Bronchial epithelial cell (primary cell): ENCODE measurements around the gene ENTPD8. TPM values are rescaled to one million over a fixed set of nuclear protein-coding genes. Genes with fewer than 3 reads are reported as not detected.

ENCODE experiments used
- DNase-seq: peaks from one replicate; pipeline ENCODE4 v3.0.0-alpha.2; 2010; ENCODE audit warnings: low read depth
- FAIRE-seq: peaks from 2 replicates; lab custom pipeline; 2011; peaks lifted over from hg19 to GRCh38; lab: Jason Lieb, UNC
- H3K27me3 ChIP-seq: 2 replicates; pipeline ENCODE4 v1.5.1; 2011; ENCODE audit warnings: low read length; ENCODE audit not compliant: control insufficient read depth, insufficient read depth
- H3K36me3 ChIP-seq: 2 replicates; pipeline ENCODE4 v1.5.1; 2011; ENCODE audit warnings: low read length; ENCODE audit not compliant: control insufficient read depth, insufficient read depth
- H3K4me3 ChIP-seq: 2 replicates; pipeline ENCODE4 v1.5.1; 2011; ENCODE audit warnings: mild to moderate bottlenecking, low read depth, low read length, control low read depth
- total RNA-seq: library from RNA; depleted of rRNA; stranded (reverse); fragments of >200 nt; gene quantifications from 2 replicates; pipeline ENCODE4 v1.2.1, GENCODE V29; 2014
- TF ChIP-seq, protein P1 (sequence below): IDR thresholded peaks from 2 replicates; pipeline ENCODE4 v1.5.1; 2011; ENCODE audit warnings: mild to moderate bottlenecking, moderate library complexity, low read length, control low read depth, inconsistent platforms; ENCODE audit not compliant: insufficient read depth, severe bottlenecking

ENTPD8 gene
- total RNA-seq, 1 donor from 2014 or later: not detected

DNA sequence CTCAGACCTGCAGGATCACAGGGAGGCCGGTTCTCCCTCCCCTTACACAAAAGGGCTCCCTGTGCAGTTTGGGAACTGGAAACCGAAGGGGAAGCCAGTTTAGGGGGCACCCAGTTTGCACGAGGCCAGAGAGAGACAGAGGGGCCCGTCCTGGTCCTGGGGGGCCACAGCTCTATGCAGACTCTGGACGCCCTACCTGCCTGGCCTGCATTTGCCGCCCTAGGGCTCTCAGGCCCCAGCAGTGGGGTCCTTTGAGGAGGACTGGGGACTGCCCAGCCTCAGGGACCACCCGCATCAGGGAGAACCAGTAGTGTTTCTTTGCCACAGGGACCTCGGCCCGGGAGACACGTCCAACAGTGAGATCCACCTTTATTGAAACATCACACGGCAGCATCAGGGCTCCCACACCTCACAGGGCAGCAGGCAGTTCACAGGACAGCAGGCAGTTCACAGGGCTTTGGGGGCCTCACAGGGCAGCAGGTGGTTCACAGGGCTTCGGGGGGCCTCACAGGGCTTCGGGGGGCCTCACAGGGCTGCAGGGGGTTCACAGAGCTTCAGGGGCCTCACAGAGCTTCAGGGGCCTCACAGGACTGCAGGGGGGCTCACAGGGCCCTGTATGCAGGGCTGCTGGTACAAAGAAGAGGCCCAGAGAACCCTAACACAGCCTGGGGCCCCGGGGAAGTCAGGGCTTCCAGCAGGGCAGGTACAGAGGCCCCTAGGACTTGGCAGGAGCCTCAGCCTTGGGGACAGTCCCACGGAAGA, 18.6 kb upstream of the ENTPD8 start:
- Histone ChIP-seq H3K4me3 (peak overlapping the region; percentile 13), H3K27me3 (no peaks in the 10 kb centered on the region), H3K36me3 (peaks cover 18% of the 10 kb centered on the region)
- DNase-seq (no peak), FAIRE-seq (no peak)
- TF ChIP-seq, protein P1, sequence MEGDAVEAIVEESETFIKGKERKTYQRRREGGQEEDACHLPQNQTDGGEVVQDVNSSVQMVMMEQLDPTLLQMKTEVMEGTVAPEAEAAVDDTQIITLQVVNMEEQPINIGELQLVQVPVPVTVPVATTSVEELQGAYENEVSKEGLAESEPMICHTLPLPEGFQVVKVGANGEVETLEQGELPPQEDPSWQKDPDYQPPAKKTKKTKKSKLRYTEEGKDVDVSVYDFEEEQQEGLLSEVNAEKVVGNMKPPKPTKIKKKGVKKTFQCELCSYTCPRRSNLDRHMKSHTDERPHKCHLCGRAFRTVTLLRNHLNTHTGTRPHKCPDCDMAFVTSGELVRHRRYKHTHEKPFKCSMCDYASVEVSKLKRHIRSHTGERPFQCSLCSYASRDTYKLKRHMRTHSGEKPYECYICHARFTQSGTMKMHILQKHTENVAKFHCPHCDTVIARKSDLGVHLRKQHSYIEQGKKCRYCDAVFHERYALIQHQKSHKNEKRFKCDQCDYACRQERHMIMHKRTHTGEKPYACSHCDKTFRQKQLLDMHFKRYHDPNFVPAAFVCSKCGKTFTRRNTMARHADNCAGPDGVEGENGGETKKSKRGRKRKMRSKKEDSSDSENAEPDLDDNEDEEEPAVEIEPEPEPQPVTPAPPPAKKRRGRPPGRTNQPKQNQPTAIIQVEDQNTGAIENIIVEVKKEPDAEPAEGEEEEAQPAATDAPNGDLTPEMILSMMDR: no peak

DNA sequence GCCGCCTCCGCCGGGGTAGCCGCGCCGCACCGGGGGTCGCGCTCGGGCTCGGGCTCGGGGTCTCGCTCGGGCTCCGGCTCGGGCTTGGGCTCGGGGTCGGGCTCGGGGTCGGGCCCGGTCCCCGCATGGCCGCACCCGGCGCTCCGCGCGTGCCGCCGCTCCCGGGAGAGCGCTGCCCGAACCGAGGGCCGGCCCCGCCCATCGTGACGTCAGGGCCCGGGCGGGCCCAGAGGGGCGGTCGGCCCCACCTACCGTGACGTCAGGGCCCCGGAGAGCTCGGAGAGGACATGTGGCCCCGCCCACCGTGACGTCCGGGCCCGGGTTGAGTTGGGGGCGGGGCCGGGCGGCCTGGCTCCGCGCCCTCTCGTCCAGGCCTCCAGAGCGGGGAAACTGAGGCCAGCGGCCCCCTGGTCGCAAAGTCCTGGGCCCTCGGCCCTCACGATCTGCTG, 18.0 kb upstream of the ENTPD8 start, which contains the start of gene NSMF:
NSMF (minus strand) TSS at position 183 of the 449 bp plus-strand sequence. CDS start 232 bp downstream, outside the sequence.
- TF ChIP-seq, protein P1: no peak
- DNase-seq (peak; percentile 64), FAIRE-seq (no peak)
- H3K27me3 ChIP-seq: no peaks in the 10 kb centered on the region
- H3K36me3 ChIP-seq: peaks cover 18% of the 10 kb centered on the region
- peak within 1 kb of the TSS; percentile 88 for H3K4me3 ChIP-seq

DNA sequence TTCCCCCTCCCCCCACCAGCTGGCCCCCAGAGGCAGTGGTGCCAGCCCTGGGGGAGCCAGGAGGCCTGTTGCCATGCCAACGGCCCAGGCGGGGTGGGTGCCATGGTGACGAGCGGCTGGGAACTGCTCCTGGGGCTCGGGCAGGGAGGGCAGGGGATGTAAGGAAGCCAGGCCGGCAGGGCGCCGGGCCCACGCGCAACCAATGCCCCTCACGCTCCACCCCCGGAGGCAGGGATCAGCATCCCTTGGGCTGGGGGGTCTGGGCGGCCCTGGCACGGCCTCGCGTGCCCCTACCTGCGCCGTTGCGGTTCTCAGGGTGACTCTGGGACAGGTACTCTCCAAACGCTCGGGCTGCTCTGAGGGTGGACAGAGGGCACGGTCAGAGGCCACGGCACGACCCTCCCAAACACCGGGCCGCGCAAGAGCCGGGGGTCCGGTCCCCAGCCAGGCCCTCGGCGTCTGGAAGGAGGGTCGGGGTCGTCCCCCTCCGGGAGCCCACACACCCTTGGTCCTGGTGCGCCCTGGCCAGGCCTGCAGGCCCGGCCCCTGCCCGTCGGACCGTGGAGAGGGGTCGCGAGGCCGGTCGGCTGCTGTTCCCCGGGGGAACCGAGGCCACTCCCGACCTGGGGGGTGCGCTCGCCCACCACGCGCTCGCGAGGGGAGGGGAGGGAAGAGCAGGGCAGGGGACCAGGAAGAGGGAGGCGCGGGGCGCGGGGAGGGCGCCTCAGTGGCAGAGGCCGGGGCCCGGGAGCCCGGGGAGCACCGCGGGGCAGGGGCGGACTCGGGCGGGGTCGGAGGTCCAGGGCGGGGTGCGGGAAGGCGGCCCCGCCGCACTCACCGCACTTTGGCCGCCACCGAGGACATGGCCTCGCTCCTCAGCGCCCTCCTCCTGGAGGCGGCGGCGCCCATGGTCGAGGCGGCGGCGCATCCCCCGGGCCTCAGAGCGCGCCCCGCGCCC, 17.3 kb upstream of the ENTPD8 start:
- TF ChIP-seq, protein P1: no peak
- Histone ChIP-seq H3K36me3 (peaks cover 18% of the 10 kb centered on the region), H3K4me3 (peak overlapping the region; percentile 88), H3K27me3 (no peaks in the 10 kb centered on the region)
- FAIRE-seq (no peak), DNase-seq (no peak)

DNA sequence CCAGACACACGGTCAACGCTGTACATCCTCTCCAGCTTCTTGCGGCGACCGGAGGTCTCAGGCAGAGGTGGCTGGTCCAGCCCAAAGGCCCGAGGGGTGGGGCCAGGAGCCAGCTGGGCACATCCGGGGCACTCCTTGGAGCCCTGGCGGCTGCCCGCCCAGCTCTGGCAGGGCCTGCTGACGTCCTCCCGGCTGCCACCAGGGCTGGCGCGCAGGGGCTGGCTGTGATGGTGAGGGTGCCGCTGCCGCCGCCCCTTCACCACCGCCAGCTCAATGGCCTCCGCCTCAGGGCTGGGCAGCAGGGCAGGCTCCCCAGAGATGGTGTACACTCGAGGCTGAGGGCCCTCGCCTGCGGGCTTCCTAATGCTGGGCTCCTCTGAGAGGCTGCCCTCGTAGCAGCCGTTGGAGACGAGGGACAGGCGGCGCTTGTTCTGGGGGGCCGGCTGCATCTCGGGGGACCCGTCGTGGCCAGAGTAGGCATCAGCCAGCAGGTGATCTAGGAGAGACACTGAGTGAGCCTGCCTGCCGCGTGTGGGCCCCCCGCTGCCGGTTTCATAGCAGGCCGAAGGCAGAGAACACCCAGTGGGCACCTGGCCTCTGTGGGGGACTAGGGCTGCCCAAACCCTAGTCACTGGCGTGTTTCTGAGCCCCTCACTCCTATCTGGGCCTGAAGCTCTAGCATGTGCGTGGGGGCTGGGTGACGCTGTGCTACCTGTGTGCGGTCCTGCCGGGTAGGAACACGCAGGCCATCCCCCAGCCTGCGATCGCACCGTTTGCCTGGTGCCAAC, 16.4 kb upstream of the ENTPD8 start:
- FAIRE-seq: no peak

More for the DNA sequence above, 16.4 kb upstream of the ENTPD8 start:
- H3K4me3 ChIP-seq: peak overlapping the region; percentile 88
- peaks cover 23% of the 10 kb centered on the region for H3K36me3 ChIP-seq
- TF ChIP-seq, protein P1: no peak
- no peaks in the 10 kb centered on the region for H3K27me3 ChIP-seq
- DNase-seq: no peak
